EH (cell line): ENCODE measurements around the gene SLC25A24.
"Not testable (repeated sequence)": the region's sequence is repeated elsewhere in the genome, so short reads cannot be mapped to it uniquely, and the experiment has no call there.

Experiments
- DNase-seq: peaks from one replicate; pipeline ENCODE4 v3.0.0-alpha.2; 2015; ENCODE audit warnings: low read depth

The SLC25A24 gene

DNA sequence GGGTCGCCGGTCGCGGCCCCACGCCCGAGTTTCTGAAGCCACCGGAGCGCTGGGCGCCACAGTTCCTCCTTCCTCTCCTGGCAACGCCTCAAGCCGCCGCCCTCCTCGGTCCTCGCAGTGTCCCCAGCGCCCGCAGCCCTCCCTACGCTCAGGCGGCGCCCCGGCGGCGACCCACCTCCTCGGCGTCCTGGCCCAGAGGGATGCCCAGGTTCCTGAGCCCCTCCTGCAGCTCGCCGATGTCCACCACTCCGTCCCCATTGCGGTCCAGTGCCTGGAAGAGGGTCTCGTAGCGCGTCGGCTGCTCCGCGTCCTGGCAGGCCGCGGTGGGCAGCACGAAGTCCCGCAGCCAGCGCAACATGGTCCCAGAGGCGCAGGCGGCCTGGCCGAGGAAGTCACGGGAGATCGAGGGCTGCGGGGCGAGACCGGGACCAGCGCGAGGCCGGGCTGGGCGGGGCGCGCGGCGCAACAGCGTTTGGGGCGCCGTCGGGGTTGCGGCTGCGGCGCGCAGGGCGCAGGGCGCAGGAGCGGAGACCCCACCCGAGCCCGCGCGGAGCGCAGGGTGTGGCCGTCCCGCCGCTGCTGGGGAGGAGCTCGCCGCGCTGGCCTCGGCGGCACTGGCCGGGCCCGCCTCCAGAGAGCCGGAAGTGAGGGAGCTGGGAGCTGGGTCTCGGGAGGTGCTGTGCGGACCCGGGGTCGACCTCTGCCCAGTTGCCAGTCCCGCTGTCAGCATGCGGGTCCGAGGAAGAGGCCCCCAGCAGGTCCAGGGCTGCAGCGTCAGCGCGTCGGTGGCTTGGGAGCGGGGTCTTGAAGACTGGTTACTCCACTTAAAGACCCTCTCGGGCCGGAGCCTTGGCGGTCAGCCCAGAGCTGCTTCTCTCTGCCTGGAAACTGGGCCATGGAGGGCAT, at the start of gene SLC25A24:
TSS of gene SLC25A24 (minus strand) at position 563 of the 906 bp plus-strand sequence. CDS start at position 358, 205 bp downstream.
- DNase-seq = peak; percentile 83

DNA sequence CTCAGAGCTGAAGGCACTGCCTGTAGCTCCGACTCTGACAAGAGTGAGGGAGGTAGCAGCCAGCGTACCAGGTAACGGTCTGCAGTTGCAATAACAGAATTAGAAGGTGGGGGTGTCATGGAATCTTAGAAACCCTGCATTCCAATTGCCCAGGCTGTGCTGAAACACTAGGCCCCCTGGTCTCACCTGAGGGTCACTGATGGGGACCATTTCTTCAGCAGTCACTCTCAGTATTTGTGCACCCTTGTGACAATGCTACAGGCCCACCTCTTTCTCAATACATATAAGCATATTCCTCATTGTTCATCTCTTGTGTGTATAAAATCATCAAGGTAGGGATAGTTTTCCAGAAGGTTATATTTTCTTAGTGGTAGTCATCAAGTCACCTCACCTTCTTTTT, 43.8 kb upstream of the SLC25A24 start, which contains the start of gene NBPF4:
TSS of gene NBPF4 (minus strand) at position 101 of the 400 bp plus-strand sequence. CDS start 315 bp downstream, outside the sequence.
- not testable (repeated sequence) for DNase-seq

DNA sequence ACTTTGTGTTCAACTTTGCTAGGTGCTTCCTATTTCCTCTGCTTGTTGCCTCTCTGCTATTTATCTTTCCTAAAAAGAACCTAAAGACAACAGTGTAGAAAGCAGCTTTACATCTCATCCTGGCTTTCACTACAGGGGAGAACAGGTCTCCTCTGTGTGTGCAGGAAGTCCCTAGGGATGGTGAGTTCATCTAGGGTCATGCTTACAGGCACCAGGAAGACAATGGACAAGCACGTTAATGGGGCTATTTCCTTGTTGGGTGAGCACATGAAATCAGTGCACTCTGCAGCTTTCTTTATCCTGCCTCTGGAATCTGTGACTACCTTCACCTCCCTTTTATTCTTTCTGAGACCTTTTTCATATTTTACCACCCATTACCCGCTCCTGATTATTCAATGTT, 39.3 kb upstream of the SLC25A24 start:
- DNase-seq = not testable (repeated sequence)

DNA sequence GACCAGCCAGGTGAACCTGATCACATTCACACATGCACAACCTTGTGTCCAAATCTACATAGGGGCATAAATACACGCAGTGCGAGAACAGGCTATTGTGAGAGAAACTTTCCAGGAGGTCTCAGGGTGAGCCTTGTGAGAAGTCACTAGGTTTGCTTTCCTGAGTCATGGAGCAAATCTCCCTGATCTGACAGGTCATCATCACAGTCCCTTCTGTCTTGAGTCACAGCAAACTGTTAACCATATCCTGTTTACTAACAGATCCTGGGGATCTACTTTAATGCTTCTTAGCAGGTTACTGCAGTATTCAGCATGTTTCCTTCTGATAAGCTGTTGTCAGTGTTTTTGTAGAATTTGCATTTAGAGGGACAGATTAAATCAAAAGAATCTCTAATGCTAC, 35.2 kb upstream of the SLC25A24 start:
- not testable (repeated sequence) for DNase-seq

DNA sequence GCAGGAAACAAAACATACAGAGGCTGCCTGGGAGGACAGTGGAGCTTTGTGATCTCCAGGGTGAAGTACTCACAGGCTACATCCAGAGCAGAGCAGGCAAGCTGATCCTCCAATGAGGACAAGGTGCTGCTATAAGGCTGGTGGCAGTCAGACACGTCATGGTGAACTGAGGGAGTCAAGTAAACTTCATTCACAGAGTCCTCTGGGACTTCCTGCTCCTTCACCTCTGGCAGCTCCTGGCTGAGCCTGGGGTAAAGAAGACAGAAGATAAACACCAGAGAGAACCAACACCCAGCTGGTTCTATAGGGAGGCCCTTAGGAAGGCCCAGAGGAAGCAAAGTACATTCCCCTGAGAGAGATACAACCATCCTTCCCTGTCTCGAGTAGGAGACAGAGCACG, 32.0 kb upstream of the SLC25A24 start:
- DNase-seq = not testable (repeated sequence)

DNA sequence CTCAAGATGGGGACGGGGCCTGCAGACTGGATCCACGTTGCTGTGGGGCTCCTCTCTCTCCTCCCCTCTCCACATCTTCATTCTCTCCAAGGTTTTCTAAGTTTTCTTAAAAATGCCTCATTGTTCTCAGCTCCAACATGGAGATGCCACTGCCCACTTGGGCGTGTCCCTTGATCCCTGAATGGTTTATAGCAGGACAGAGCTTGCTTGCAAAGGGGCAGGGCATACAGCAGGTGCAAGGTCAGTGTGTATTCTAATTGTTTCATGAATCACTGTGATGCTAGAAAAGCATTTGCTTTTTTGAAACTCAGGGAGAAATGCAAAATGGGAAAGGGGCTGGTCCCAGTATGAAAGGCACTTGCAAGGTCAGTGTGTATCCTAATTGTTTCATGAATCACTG, 29.8 kb upstream of the SLC25A24 start:
- not testable (repeated sequence) for DNase-seq

DNA sequence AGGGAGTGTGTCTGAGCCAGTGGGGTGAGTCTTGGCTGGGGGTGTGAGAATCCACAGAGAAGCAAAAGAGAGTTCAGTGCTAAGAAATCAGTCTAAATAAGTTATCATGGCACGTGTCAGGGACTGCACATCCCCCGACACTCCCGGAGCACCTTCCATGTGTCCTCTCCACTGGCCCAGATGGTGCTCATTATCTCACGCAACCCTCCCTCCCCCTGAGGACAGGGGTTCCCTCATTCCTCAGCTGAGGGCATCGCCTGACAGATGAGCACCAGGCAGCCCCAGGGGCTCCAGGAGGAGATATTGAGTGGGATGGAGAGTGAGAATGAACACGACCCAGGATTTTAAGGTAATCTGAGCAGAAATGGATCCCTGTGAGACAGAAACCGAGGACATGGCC, 27.6 kb upstream of the SLC25A24 start:
- not testable (repeated sequence) for DNase-seq

DNA sequence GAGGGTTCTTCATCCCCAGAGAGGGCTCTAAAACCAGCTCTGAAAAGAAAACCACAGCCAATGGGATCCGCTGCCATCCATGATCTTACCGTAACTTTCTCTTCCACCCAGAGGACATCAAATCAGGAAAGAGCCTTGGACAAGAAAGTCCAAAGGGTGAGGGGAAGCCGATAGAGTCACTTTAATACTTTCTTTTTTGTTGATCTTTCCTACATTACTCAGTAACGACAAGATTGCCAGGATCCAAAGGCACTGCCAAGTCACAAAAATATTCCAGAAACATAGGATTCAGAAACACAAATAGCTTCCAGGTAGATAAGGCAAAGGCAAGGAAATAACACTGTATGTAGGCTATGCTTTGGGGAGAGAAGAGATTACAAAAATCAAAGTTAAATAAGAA, 26.7 kb upstream of the SLC25A24 start:
- not testable (repeated sequence) for DNase-seq

DNA sequence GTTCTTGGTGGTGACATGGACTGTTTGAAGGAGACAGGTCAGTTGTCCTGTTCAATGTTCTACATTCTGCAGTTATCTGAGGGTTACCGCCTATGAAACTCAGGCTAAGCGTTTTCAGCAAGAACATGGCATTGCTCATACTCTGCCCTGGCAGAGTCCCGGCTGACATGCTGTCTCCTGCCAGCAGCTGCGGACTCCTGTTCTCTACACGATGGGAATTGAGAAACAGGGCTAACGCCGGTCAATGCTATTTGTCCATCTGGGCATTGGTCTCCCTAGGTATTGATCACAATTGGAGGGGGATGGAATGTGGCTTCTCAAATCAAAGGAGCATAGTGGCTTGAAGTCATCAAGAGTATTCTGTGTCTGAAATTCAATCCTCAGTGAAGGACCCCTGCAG, 23.1 kb upstream of the SLC25A24 start:
- DNase-seq = not testable (repeated sequence)

DNA sequence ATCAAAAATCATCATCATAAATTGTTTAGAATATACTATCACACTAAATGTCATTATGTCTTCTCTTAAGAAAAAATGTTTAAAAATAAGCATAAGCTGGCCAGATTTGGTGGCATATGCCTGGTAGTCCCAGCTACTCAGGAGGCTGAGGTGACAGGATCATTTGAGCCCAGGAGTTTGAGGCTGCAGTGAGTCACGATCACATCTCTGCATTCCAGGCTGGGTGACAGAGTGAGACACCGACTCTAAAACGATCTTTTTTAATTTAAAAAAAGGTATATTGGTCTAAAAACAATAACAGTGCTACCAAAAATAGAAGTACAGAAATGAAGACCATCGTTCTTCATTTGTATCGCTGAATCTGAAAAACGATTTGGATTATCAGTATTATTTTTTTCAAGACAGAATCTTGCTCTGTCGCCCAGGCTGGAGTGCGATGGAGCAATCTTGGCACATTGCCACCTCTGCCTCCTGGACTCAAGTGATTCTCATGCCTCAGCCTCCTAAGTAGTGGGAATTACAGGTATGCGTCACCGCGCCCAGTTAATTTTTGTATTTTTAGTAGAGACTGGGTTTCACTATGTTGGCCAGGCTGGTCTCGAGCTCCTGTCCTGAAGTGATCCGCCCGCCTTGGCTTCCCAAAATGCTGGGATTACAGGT, 17.5 kb upstream of the SLC25A24 start:
- DNase-seq = not testable (repeated sequence)

DNA sequence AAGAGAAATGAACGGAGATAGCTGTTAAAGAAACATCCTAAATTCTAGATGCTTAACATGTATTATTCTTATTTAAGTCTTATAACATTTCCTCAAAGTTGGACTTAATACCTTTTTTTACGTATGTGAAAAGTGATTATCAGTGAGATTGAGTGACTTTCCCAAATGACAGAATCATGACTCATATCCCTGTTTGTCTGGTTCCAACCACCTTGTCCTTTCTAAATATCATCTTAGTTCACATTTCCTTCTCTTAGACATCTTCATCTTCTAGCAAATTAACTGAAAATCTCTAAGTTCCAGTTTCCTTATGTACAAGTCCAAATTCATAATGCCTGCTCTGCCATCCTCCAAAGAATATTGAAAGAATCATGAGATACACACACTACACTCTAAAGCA, 16.9 kb upstream of the SLC25A24 start:
- DNase-seq = not testable (repeated sequence)

DNA sequence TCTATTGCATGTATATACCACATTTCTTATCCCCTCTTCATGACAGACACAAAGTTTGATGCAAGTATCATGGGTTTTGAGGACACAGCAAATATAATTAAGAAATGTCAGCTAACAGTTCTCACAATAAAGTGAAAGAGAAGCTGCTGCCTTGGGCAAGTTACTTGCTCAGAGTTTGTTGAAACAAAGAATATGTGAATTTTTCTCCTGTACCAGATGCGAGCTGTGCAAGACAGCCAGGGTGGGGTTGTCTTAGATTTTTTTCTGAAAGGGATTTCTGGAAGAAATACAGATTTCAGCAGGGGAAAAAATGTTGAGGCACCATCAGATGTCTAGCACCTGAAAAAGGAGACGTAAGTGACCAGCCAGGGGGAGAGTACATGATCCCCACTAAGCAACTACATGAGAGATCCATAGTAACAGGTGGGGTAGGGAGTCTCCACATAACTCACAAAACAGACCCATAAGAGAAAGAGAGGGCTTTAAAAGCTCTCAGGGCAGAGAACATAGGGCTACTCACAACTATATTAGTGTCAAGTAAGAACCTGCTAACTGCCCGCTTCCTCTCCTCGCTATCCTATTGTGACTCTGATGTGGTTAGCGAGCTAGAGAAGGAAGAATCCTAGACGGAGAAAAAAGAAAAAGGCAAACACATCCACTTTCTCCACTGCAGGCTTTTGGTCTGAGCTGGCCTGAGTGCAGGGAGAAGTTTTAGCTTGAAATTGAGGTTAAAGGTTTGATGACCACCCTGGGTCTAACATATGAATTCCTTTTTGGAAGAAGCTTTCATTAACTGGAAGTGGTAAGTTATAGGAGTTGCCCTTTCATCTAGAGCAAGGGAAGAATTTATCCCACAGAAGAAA, 16.1 kb upstream of the SLC25A24 start:
- DNase-seq = not testable (repeated sequence)

DNA sequence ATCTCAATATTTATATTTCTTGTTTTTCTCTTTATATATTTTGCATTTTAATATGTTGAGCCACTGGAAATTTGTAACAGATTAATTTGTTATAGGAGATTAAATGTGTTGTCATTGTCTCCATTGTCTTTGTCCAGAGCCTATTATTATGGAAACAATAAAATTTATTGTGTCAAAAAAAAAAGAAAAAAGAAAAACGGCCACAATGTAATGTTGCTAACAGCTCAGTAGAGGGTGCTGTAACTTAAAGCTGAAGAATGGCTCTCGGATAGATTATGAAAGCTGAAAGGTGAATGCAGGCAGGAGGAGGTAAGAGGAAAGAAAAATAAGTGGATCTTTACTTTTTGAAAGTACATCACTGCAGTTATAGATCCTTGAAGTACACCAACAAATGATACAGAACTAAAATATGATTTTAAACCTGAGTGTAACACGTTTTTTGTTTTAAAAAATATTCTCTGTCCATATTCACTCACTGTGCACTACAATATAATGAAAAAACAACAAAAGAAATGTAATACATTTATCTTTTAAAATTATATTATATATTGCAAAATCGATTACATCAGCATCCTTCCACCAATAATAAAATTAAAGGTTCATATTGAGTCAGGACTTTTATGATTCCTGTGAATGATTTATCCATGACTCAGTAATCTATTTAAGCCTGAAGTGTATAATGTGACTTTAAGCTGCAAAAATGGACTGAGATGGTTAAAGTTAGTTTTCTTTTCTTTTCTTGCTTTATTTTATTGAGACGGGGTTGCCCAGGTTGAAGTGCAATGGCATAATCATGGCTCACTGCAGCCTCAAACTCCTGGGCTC, 14.7 kb upstream of the SLC25A24 start:
- DNase-seq = peak; percentile 23

DNA sequence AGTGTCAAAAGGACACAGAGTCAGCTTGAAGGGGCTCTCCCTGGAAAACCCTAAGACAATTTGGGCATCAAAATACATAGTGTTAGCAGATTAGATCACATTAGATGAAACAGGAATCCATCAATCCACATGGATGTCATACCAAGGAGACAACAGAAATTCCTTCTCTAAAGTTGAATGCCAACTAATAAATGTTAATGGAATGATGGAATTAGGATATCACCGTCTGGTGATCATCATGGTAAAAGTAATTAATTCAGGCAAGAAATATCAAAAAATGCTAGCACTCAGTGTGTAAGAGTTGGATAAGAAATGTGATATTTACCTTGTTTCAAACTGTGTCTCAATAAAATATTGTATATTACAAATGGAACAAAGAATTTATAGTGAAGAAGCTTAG, 10.9 kb upstream of the SLC25A24 start:
- no peak for DNase-seq

DNA sequence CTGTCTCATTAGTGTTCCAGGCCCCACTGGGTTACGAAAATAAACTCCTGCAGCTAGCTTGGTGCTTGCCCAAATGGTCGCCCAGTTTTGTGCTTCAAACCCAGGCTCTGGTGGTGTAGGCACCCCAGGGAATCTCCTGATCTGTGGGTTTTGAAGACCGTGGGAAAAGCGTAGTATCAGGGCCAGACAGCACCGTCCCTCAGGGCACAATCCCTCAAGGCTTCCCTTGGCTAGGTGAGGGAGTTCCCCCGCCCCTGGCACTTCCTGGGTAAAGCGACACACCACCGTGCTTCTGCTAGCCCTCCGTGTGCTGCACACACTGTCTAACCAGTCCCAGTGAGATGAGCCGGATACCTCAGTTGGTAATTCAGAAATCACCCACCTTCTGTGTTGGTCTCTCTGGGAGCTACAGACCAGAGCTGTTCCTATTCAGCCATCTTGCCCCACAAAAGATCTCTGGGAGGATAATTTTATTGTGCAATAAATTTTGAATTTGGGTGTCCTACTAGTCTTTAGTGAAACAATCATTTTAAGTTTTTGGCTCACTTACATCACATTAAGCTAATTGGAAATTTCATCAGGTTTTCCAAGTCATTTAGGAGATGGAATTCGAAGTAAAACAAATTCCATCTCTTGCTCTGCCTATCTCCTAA, 9.4 kb upstream of the SLC25A24 start:
- DNase-seq = no peak

DNA sequence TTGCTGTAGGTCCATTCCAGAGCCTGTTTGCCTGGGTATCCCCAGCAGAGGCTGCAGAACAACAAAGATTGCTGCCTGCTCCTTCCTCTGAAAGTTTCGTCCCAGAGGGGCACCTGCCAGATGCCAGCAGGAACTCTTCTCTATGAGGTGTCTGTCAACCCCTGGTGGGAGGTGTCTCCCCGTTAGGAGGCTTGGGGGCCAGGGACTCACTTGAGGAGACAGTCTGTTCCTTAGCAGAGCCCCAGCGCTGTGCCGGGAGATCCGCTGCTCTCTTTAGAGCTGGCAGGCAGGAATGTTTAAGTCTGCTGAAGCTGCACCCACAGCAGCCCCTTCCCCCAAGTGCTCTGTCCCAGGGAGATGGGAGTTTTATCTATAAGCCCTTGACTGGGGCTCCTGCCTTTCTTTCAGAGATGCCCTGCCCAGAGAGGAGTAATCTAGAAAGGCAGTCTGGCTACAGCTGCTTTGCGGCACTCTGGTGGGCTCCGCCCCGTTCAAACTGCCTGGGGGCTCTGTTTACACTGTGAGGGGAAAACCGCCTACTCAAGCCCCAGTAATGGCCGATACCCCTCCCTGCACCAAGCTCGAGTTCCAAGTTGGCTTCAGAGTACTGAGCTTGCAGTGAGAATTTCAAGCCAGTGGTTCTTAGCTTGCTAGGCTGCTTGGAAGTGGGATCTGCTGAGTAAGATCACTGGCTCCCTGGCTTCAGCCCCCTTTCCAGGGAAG, 8.7 kb upstream of the SLC25A24 start:
- DNase-seq = no peak

DNA sequence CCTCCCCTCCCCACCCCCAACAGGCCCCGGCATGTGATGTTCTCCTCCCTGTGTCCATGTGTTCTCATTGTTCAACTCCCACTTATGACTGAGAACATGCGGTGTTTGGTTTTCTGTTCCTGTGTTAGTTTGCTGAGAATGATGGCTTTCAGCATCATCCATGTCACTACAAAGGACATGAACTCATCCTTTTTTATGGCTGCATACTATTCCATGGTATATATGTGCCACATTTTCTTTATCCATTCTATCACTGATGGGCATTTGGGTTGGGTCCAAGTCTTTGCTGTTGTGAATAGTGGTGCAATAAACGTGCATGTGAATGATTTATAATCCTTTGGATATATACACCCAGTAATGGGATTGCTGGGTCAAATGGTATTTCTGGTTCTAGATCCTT, 3.4 kb upstream of the SLC25A24 start:
- not testable (repeated sequence) for DNase-seq

DNA sequence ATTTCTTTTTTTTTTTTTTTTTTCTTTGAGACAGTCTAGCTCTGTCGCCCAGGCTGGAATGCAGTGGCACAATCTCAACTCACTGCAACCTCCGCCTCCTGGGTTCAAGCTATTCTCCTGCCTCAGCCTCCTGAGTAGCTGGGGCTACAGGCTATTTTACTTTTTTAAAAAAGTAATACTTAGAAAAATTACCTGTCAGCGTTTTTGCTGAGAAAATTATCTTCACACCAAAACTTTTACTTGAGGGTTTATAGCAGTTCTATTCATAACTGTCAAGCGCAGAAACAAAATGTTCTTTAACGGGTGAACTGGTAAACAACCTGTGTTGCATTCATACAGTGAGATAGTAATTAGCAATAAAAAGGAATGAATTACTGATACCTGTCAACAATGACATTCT, 1.5 kb upstream of the SLC25A24 start:
- no peak for DNase-seq

DNA sequence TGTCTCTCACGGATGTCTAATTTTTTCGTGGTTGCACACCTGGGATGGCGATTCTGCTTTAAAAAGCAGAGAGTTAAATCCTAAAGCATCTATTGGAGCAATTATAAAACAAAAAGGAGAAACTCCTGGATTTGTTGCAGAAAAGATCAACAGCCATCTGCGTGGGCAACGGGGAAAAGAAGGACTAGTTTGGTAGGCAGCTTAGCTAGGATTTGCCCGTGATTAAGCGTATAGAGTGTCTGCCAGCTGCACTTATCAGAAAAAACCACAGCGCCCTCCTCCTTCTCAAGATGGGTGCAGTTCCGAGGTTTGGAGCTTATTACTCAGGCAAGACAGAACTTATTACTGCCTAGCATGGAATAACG, 526 bp upstream of the SLC25A24 start:
- peak; percentile 70 for DNase-seq

DNA sequence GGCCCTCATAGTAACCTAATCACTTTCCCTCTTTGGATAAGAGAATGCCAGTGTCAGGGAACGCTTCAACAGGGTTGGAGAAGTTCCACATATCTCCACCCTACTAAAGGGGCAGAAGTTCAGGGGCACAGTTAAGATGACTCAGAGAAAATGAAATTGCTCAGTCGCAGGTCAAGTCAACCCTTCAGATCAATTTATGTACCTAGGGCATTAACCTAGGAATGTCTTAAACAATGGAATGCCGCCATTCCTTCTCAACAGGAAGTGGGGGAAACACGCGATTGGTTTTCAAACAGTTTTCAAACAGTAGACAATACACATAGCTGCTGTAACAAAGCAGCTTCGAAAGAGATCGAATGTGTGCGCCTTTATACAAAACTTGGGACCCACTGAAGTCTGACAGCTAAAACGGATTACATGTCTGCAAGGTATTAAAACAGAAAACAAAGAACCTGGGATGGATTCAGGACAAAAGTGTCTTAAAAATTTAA, 897 bp downstream of the SLC25A24 start:
- DNase-seq = peak; percentile 55
